ENCODE measurements around the gene C7orf57. TPM values are rescaled to one million over a fixed set of nuclear protein-coding genes. Genes with fewer than 3 reads are reported as not detected.

The C7orf57 gene
- total and polyA plus RNA-seq, 10 of the 15 experiments (the other 5 are each of a cell fraction or from before 2014, with no cell fraction given), result 0.04 to 0.21 (median 0.10) TPM; not detected in 5

DNA sequence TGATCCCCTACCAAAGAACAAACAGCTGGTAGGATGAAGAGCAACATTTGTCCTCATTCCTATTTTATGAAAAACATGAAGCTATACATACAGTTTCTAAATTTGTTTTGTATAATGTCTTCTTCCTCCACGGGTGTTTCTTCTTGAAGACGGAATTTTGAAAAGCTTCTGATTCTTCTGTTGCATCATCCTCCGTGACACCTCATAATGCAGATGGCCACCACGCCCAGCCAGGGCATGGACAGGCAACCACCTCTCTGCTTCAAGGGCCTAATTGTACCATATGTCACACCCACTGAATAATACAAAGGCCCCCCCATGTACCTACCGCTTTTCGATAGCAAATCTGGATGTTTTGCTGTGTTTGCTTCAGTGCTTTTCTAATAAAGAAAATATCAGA is 6.4 kb upstream of the C7orf57 start, which contains the start of gene SUN3 (continued):
- TF ChIP-seq, protein P1, sequence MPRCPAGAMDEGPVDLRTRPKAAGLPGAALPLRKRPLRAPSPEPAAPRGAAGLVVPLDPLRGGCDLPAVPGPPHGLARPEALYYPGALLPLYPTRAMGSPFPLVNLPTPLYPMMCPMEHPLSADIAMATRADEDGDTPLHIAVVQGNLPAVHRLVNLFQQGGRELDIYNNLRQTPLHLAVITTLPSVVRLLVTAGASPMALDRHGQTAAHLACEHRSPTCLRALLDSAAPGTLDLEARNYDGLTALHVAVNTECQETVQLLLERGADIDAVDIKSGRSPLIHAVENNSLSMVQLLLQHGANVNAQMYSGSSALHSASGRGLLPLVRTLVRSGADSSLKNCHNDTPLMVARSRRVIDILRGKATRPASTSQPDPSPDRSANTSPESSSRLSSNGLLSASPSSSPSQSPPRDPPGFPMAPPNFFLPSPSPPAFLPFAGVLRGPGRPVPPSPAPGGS (IDR thresholded peaks at IDR 0.05; ENCODE audit: borderline replicate concordance, insufficient read depth, low read depth, low read length, poor library complexity, severe bottlenecking), result no peak
- TF ChIP-seq IRF4 (IDR thresholded peaks at IDR 0.05; ENCODE audit: low read depth, low read length) (no peak), RAD21 (IDR thresholded peaks at IDR 0.05; ENCODE audit: insufficient read depth, low read depth, low read length) (no peak)

DNA sequence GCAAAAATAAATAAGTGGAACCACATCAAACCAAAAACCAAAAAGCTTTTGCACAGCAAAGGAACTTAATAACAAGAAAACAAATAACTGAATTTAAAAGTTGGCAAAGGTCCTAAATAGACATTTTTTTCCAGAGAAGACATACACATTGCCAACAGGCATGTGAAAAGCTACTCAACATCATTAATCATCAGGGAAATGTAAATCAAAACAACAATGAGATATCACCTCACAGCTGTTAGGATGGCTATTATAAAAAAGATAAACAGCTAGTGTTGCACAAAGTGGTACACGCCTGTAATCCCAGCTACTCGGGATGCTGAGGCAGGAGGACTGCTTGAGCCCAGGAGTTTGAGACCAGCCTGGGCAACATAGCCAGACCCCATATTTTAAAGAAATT is 4.2 kb upstream of the C7orf57 start:
- Histone ChIP-seq H3K4me2 (ENCODE audit: control insufficient read depth, insufficient read depth) (no peak overlapping the region), H3K4me3 (no peak overlapping the region), H3K36me3 (ENCODE audit: control insufficient read depth in 2 of 2, insufficient read depth in 2 of 2, low read length in 1 of 2) (no peaks in the 10 kb centered on the region), H3K4me1 (ENCODE audit: control insufficient read depth, insufficient read depth, low read length) (peaks cover 3% of the 10 kb centered on the region; the same call in 1 of the 2 replicates), H3K9ac (ENCODE audit: control insufficient read depth, insufficient read depth, low read length) (no peak overlapping the region), H3K9me3 (replicated peaks; ENCODE audit: control insufficient read depth, insufficient read depth, low read length) (no peaks in the 10 kb centered on the region), H3K27me3 (replicated peaks in 1 of 2; ENCODE audit: control insufficient read depth in 2 of 2, insufficient read depth in 2 of 2, low read length in 1 of 2) (peaks cover 5 to 6% of the 10 kb centered on the region in 2 experiments), H3K27ac (ENCODE audit: control insufficient read depth, insufficient read depth) (no peak overlapping the region), H4K20me1 (ENCODE audit: control insufficient read depth, insufficient read depth) (no peaks in the 10 kb centered on the region), H3K79me2 (ENCODE audit: control insufficient read depth, insufficient read depth, low read length) (no peaks in the 10 kb centered on the region), H2AFZ (ENCODE audit: control insufficient read depth, low read depth, low read length) (no peak overlapping the region)
- TF ChIP-seq IRF4 (IDR thresholded peaks at IDR 0.05; ENCODE audit: low read depth, low read length) (no peak), RUNX3 (IDR thresholded peaks at IDR 0.05; ENCODE audit: low read length) (no peak), CBX3 (IDR thresholded peaks at IDR 0.05; ENCODE audit: borderline replicate concordance, low read depth) (no peak)
- TF ChIP-seq, protein P2, sequence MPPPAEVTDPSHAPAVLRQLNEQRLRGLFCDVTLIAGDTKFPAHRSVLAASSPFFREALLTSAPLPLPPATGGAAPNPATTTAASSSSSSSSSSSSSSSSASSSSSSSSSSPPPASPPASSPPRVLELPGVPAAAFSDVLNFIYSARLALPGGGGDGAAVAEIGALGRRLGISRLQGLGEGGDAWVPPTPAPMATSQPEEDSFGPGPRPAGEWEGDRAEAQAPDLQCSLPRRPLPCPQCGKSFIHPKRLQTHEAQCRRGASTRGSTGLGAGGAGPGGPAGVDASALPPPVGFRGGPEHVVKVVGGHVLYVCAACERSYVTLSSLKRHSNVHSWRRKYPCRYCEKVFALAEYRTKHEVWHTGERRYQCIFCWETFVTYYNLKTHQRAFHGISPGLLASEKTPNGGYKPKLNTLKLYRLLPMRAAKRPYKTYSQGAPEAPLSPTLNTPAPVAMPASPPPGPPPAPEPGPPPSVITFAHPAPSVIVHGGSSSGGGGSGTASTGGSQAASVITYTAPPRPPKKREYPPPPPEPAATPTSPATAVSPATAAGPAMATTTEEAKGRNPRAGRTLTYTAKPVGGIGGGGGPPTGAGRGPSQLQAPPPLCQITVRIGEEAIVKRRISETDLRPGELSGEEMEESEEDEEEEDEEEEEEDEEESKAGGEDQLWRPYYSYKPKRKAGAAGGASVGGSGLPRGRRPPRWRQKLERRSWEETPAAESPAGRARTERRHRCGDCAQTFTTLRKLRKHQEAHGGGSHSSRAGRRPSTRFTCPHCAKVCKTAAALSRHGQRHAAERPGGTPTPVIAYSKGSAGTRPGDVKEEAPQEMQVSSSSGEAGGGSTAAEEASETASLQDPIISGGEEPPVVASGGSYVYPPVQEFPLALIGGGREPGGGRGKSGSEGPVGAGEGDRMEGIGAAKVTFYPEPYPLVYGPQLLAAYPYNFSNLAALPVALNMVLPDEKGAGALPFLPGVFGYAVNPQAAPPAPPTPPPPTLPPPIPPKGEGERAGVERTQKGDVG (CRISPR knock-in tag; IDR thresholded peaks at IDR 0.05), result no peak
- POLR2A ChIA-PET, result no interaction called here
- SMC1A ChIA-PET (ENCODE audit: uncharacterized antibody, unreplicated experiment), result interaction anchor here (0.8 kb wide), 1 partner anchor 39 kb away, joined by 3 read pairs; no protein-coding TSS in a partner anchor
- ATAC-seq, result no peak
- RAD21 ChIA-PET (ENCODE audit: unreplicated experiment), result no interaction called here
- CTCF ChIA-PET, result interaction anchor here (1.2 kb wide), 1 partner anchor 70 kb away, joined by 3 read pairs; no protein-coding TSS in a partner anchor
- in situ Hi-C loops (cut with MboI) (no loop called here), intact Hi-C loops (cut with micrococcal nuclease; ENCODE audit: unreplicated experiment) (no loop called here)
- FAIRE-seq, result no peak
- WGBS (ENCODE audit: insufficient coverage, insufficient replicate concordance, low lambda C conversion rate, missing lambda C conversion rate), result 45% methylated on average over 2 of the region's 2 CpGs
- no TSS peak for BruUV-seq (replicated peaks)
- no peak for DNase-seq (ENCODE audit: low read depth, low spot score)
